Measurements from ENCODE around the gene MAP2K5. TPM values are rescaled to one million over a fixed set of nuclear protein-coding genes. Genes with fewer than 3 reads are reported as not detected.
A peak's percentile ranks its signal among the peaks of the same experiment; 100 is the strongest.

The MAP2K5 gene
- total RNA-seq, 6 experiments from 2014 or later: 5.0 to 11.6 (median 8.8) TPM

- no peak for TF ChIP-seq POLR2A (IDR thresholded peaks at IDR 0.05)
- no peak for TF ChIP-seq CTCF (IDR thresholded peaks at IDR 0.05)
- Histone ChIP-seq H3K36me3 (no peaks in the 10 kb centered on the region), H3K27ac (no peak overlapping the region), H3K27me3 (peaks cover 29 to 53% of the 10 kb centered on the region in 2 donors), H3K4me3 (no peak overlapping the region), H3K9me3 (no peaks in the 10 kb centered on the region), H3K4me1 (peaks cover 0 to 46% (median 7%) of the 10 kb centered on the region in 4 donors)
- DNase-seq (no peak), ATAC-seq (no peak)
- WGBS (ENCODE audit: insufficient coverage, low coverage, low lambda C conversion rate, missing lambda C conversion rate): 6% methylated on average over 29 of the region's 54 CpGs
- intact Hi-C loops (cut with DNase I): no loop called here
Observed at GRCh38 chr15:67828969-67829646, 286.6 kb downstream of the MAP2K5 start.

- intact Hi-C loops (cut with DNase I): loop anchor here in 1 of 2 donors (10.0 kb wide), 2 partner anchors 325 to 365 kb away; no protein-coding TSS in a partner anchor
- TF ChIP-seq CTCF (IDR thresholded peaks at IDR 0.05) (no peak), POLR2A (IDR thresholded peaks at IDR 0.05) (no peak)
- Histone ChIP-seq H3K4me1 (peaks cover 0 to 54% (median 11%) of the 10 kb centered on the region in 4 donors), H3K27ac (no peak overlapping the region), H3K9me3 (no peaks in the 10 kb centered on the region), H3K4me3 (no peak overlapping the region), H3K27me3 (peaks cover 24 to 51% of the 10 kb centered on the region in 2 donors), H3K36me3 (no peaks in the 10 kb centered on the region)
- DNase-seq (no peak), ATAC-seq (no peak)
- WGBS (ENCODE audit: insufficient coverage, low coverage, low lambda C conversion rate, missing lambda C conversion rate): 25% methylated on average over 10 of the region's 68 CpGs
Observed at GRCh38 chr15:67829647-67830504, 287.4 kb downstream of the MAP2K5 start.

- Histone ChIP-seq H3K27me3 (peaks cover 24 to 60% of the 10 kb centered on the region in 2 donors), H3K4me1 (peaks cover 0 to 60% (median 18%) of the 10 kb centered on the region in 4 donors), H3K27ac (no peak overlapping the region), H3K36me3 (no peaks in the 10 kb centered on the region), H3K4me3 (no peak overlapping the region), H3K9me3 (no peaks in the 10 kb centered on the region)
- ATAC-seq: peak in 2 of 4 donors; percentile 28 to 50
- TF ChIP-seq POLR2A (IDR thresholded peaks at IDR 0.05) (no peak), CTCF (IDR thresholded peaks at IDR 0.05) (no peak)
- intact Hi-C loops (cut with DNase I): loop anchor here in 1 of 2 donors (10.0 kb wide), 2 partner anchors 327 to 367 kb away; no protein-coding TSS in a partner anchor
- no peak for DNase-seq
Observed at GRCh38 chr15:67831363-67831762, 288.9 kb downstream of the MAP2K5 start.

GRCh38 chr15:67832031-67832551 is 289.6 kb downstream of the MAP2K5 start:
- H3K4me1 ChIP-seq: peaks cover 0 to 59% (median 18%) of the 10 kb centered on the region in 4 donors
- H3K9me3 ChIP-seq: no peaks in the 10 kb centered on the region
- 4% methylated on average over 8 of the region's 9 CpGs for WGBS (ENCODE audit: insufficient coverage, low coverage, low lambda C conversion rate, missing lambda C conversion rate)
- intact Hi-C loops (cut with DNase I): loop anchor here in 1 of 2 donors (10.0 kb wide), 2 partner anchors 327 to 367 kb away; no protein-coding TSS in a partner anchor
- H3K27me3 ChIP-seq: peaks cover 19 to 60% of the 10 kb centered on the region in 2 donors
- H3K27ac ChIP-seq: no peak overlapping the region
- ATAC-seq (peak in 2 of 4 donors; percentile 41 to 43), DNase-seq (no peak)
- H3K4me3 ChIP-seq: no peak overlapping the region
- no peaks in the 10 kb centered on the region for H3K36me3 ChIP-seq
- peak; percentile 10 to 37 (median 32) for TF ChIP-seq CTCF (IDR thresholded peaks at IDR 0.05)
- TF ChIP-seq POLR2A (IDR thresholded peaks at IDR 0.05): no peak

All from right lobe of liver (tissue), 6 donors.